CD4-positive, CD25-positive, alpha-beta regulatory T cell (primary cell): ENCODE data around the gene DDX27. TPM values are rescaled to one million over a fixed set of nuclear protein-coding genes. Genes with fewer than 3 reads are reported as not detected.

ENCODE experiments used
- ATAC-seq, 2 donors: fragments of 150-1000 bp; cut with Tn5 transposase; one replicate each; pipeline ENCODE4 v1.10.0; 2021; ENCODE audit warnings: low read depth in 2 of 2, moderate number of reproducible peaks in 2 of 2, moderate library complexity in 1 of 2
- DNase-seq, 3 donors: peaks; one replicate each; pipeline versions ENCODE4 v3.0.0 to v3.0.0-alpha.2; 2012 to 2022; ENCODE audit warnings: mixed read lengths in 1 of 3
- H3K27ac ChIP-seq: one replicate; pipeline ENCODE4 v1.7.0; 2013; ENCODE audit warnings: mild to moderate bottlenecking, low read length; ENCODE audit not compliant: insufficient read depth, poor library complexity, severe bottlenecking
- H3K27me3 ChIP-seq: one replicate; pipeline ENCODE4 v1.7.0; 2013; ENCODE audit warnings: low read length; ENCODE audit not compliant: control insufficient read depth, insufficient read depth
- H3K36me3 ChIP-seq: one replicate; pipeline ENCODE4 v1.7.0; 2013; ENCODE audit warnings: mild to moderate bottlenecking, low read length, moderate library complexity; ENCODE audit not compliant: control insufficient read depth, insufficient read depth
- H3K4me1 ChIP-seq: 2 replicates; pipeline ENCODE4 v1.7.0; 2013; ENCODE audit warnings: mild to moderate bottlenecking, low read length; ENCODE audit not compliant: insufficient read depth, control insufficient read depth, poor library complexity, severe bottlenecking
- H3K4me3 ChIP-seq: one replicate; pipeline ENCODE4 v1.7.0; 2013; ENCODE audit warnings: low read depth, mild to moderate bottlenecking, low read length, moderate library complexity
- H3K9me3 ChIP-seq, 2 experiments: 1 replicate in 1 of 2; 2 replicates in 1 of 2; pipeline ENCODE4 v1.7.0; 2013; ENCODE audit warnings: low read length in 2 of 2, mild to moderate bottlenecking in 1 of 2, moderate library complexity in 1 of 2; ENCODE audit not compliant: control insufficient read depth in 2 of 2
- H3K27ac Mint-ChIP-seq, 3 donors: one replicate each; pipeline ENCODE4 v1.8.0; 2020 to 2022; ENCODE audit warnings: mild to moderate bottlenecking in 3 of 3, mixed read lengths in 3 of 3, moderate library complexity in 2 of 3
- H3K27me3 Mint-ChIP-seq: one replicate; pipeline ENCODE4 v1.8.0; 2022; ENCODE audit warnings: mild to moderate bottlenecking, mixed read lengths
- H3K36me3 Mint-ChIP-seq: one replicate; pipeline ENCODE4 v1.8.0; 2020; ENCODE audit warnings: mixed read lengths
- H3K4me1 Mint-ChIP-seq, 4 donors: one replicate each; pipeline ENCODE4 v1.8.0; 2020 to 2022; ENCODE audit warnings: mixed read lengths in 4 of 4, mild to moderate bottlenecking in 1 of 4
- H3K4me3 Mint-ChIP-seq, 4 donors: one replicate each; pipeline ENCODE4 v1.8.0; 2020 to 2022; ENCODE audit warnings: mild to moderate bottlenecking in 4 of 4, mixed read lengths in 4 of 4, moderate library complexity in 3 of 4
- H3K9me3 Mint-ChIP-seq, 7 donors: one replicate each; pipeline ENCODE4 v1.8.0; 2020 to 2022; ENCODE audit warnings: mixed read lengths in 7 of 7, mild to moderate bottlenecking in 3 of 7, moderate library complexity in 2 of 7
- polyA plus RNA-seq, 4 donors: library from polyadenylated mRNA; unstranded; fragments of 300-500 nt; fragmentation: Illumina TruSeq; gene quantifications; one replicate each; pipeline ENCODE4 v1.2.3, GENCODE V29; 2021
- total RNA-seq: library from RNA; stranded (reverse); gene quantifications from one replicate; pipeline ENCODE4 v1.2.3, GENCODE V29; 2022

The DDX27 gene
- total and polyA plus RNA-seq, 5 donors from 2014 or later = 24.4 to 105 (median 35.2) TPM

DNA sequence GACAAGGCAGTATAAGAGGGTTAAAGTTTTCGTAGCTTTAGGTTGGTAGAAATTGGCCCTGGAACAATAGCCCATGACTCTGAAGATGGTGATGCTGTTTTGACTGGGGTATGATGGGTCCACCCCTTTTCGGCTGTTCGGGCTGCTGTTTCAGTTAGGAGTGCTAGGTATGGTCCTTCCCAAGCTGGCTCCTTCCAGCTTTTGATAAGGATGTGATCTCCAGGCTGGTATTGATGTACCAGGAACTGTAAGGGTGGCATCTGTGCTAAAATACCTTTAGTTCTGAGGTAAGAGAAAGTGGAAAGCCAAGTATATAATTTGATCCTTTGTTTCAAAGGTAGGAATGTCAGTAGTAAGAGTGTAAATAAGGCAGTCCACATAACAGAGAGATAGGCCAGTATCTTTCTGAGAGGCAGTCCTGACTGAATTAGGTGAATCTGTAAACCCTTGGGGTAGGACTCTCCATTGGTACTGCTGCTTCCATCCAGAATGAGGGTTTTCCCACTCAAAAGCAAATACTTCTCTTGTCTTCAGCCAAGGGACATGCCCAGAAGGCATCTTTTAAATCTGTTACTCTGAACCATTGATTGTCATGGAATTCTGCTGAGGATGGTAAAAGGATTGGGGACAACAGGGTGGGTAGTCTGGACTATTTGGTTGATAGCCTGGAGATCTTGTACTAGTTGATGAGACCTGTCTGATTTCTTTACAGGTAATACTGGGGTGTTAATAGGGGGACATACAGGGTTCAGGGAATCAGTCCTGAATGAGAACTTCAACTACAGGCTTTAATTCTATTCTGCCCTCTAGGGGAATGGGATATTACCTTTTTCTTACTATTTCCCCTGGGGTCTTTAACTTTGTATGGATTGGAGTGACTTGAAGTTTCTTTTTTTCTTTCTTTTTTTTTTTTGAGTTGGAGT, 64.7 kb downstream of the DDX27 start:
- Mint-ChIP-seq H3K4me1 (peaks cover 24 to 69% (median 47%) of the 10 kb centered on the region in 4 donors), H3K27me3 (peaks cover 2% of the 10 kb centered on the region), H3K9me3 (peaks cover 0 to 86% (median 41%) of the 10 kb centered on the region in 7 donors), H3K27ac (peak overlapping the region in 2 of 3 donors; percentile 40 to 82), H3K36me3 (peaks cover 93% of the 10 kb centered on the region), H3K4me3 (peak overlapping the region; percentile 5 to 72 (median 32))
- Histone ChIP-seq H3K4me1 (peaks cover 19% of the 10 kb centered on the region), H3K27ac (peak overlapping the region; percentile 34), H3K27me3 (no peaks in the 10 kb centered on the region), H3K36me3 (peaks cover 96% of the 10 kb centered on the region), H3K9me3 (peaks cover 79 to 92% of the 10 kb centered on the region in 2 experiments), H3K4me3 (peak overlapping the region; percentile 42)
- DNase-seq (no peak), ATAC-seq (no peak)

DNA sequence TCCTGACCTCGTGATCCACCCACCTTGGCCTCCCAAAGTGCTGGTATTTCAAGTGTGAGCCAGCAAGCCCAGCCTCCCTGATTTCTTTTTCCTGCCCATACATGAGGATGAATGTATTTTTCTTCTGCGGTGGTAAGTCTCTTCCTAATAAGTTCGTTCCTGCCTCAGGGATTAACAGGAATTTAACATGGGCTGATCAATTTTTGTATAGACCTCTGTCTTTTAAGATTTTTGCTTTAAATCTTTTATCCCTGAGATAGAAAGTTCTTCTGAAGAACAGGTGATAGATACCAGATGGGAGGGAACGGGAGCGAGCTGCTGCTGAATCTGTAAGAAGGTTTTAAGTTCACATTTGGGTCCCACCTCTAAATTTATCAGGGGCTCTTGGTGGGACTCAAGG, 65.6 kb downstream of the DDX27 start:
- no peak overlapping the region for H3K27ac ChIP-seq
- Mint-ChIP-seq H3K27ac (no peak overlapping the region), H3K27me3 (no peaks in the 10 kb centered on the region), H3K36me3 (peaks cover 98% of the 10 kb centered on the region), H3K9me3 (peaks cover 0 to 86% (median 41%) of the 10 kb centered on the region in 7 donors), H3K4me3 (peak overlapping the region in 1 of 4 donors; percentile 24), H3K4me1 (peaks cover 22 to 66% (median 42%) of the 10 kb centered on the region in 4 donors)
- no peaks in the 10 kb centered on the region for H3K27me3 ChIP-seq
- H3K4me3 ChIP-seq = no peak overlapping the region
- no peak for DNase-seq
- peaks cover 11% of the 10 kb centered on the region for H3K4me1 ChIP-seq
- ATAC-seq = no peak
- peaks cover 77 to 89% of the 10 kb centered on the region in 2 experiments for H3K9me3 ChIP-seq
- H3K36me3 ChIP-seq = peaks cover 98% of the 10 kb centered on the region

DNA sequence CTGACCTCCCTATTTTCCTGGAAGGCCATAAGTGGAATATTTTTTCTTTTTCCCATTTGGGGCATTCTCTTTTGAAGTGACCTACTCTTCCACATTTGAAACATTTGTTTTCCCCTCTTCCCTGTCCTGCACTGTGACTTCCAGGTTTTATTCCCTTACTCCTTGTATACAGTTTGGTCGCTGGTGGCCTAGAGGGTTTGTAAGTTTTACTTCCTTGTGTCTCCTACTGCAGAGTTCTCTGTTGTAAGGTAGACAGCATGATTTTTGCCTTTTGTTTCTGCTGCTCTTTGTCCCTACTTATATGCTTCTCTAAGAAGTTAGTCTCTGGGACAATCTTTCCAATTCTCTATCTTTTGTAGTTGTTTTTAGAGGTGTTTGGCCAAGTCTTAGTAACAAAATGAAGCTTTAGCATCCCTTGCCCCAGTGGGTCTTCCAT, 66.0 kb downstream of the DDX27 start:
- no peaks in the 10 kb centered on the region for H3K27me3 ChIP-seq
- H3K27ac Mint-ChIP-seq = peak overlapping the region in 1 of 3 donors; percentile 49
- H3K4me3 Mint-ChIP-seq = peak overlapping the region in 2 of 4 donors; percentile 24 to 28
- H3K9me3 Mint-ChIP-seq = peaks cover 0 to 87% (median 39%) of the 10 kb centered on the region in 7 donors
- H3K36me3 ChIP-seq = peaks cover 98% of the 10 kb centered on the region
- no peaks in the 10 kb centered on the region for H3K27me3 Mint-ChIP-seq
- peaks cover 17 to 63% (median 37%) of the 10 kb centered on the region in 4 donors for H3K4me1 Mint-ChIP-seq
- H3K9me3 ChIP-seq = peaks cover 73 to 85% of the 10 kb centered on the region in 2 experiments
- H3K27ac ChIP-seq = no peak overlapping the region
- DNase-seq = no peak
- ATAC-seq = no peak
- H3K4me3 ChIP-seq = peak overlapping the region; percentile 45
- peaks cover 98% of the 10 kb centered on the region for H3K36me3 Mint-ChIP-seq
- H3K4me1 ChIP-seq = peaks cover 6% of the 10 kb centered on the region

DNA sequence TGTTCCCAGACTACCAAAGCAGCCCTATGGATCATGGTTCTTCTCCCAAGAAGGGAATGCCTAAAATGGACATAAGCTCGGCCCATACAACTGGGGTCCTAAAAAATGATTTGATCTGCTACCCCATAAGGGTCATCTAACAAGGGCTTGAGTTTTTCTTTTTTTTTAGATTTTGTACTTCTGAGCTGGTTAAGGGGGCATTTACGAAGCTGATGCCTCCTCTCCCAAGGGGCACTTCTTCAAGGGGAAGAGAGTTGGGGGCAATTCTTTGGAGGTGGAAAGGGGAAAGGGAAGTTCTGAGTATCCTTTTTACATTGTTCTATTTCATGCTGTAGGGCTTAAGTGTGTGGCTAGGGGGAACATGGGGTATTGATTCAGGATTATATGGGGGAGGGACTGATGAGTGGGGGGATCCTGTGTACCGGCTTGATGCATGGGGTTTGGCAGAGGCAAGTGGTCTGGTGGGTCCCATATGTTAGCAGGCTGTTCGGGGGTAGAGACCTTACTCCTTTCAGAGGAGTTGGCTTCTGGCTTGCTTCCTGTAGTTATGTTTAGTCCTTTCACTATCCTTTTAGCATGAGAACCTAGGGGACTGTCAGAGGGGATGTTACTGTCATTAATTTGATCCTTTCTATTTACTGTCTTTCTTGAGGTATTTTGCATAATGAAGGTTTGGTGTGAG, 66.7 kb downstream of the DDX27 start:
- Mint-ChIP-seq H3K36me3 (peaks cover 98% of the 10 kb centered on the region), H3K9me3 (peaks cover 0 to 86% (median 40%) of the 10 kb centered on the region in 7 donors), H3K4me3 (peak overlapping the region in 2 of 4 donors; percentile 24 to 35), H3K4me1 (peaks cover 20 to 60% (median 37%) of the 10 kb centered on the region in 4 donors), H3K27ac (peak overlapping the region in 1 of 3 donors; percentile 49), H3K27me3 (no peaks in the 10 kb centered on the region)
- peaks cover 98% of the 10 kb centered on the region for H3K36me3 ChIP-seq
- H3K27ac ChIP-seq = no peak overlapping the region
- no peaks in the 10 kb centered on the region for H3K27me3 ChIP-seq
- DNase-seq (no peak), ATAC-seq (no peak)
- peak overlapping the region; percentile 45 for H3K4me3 ChIP-seq
- no peaks in the 10 kb centered on the region for H3K4me1 ChIP-seq
- peaks cover 66 to 78% of the 10 kb centered on the region in 2 experiments for H3K9me3 ChIP-seq

DNA sequence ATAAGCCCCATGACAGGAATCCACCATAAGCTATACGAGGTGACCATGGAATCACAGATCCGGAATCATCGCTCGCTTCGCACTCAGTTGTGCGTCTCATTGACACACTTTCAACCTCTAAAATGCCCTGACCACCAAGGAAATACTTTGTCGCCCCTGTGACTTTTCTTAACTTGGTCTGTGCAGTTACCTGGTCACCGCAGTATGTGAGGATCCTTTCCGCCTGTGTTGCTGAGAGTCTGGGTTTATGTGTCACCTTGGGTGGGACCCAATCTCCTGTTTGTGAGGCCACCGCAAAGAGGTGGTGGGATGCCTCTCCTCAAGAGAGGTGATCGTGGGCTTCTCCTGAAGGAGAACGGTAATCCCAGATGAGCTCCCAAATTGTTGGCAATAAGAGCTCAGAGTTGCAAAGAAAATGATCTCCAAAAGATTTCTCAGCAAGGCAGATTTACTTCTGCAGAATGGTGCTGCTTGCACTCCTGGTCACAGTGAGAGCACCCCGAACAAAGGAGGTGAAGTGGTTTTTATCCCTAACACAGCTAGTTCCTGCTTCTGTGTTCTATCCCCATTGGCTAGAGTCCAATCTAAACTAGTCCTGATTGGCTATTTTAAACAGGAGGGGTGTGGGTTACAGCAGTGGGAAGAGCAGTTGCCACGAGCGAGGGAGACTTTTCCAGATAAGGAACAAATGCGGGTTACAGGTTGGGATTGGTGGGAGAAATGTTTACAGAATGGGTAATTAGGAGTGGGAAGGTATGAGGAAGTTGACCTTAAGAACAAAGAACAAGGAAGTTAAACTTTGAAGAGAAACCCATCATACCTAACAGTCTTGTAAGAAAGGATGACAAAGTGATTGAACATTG, 67.7 kb downstream of the DDX27 start:
- Histone ChIP-seq H3K27ac (no peak overlapping the region), H3K27me3 (no peaks in the 10 kb centered on the region), H3K36me3 (peaks cover 96% of the 10 kb centered on the region), H3K4me3 (no peak overlapping the region), H3K9me3 (peaks cover 56 to 68% of the 10 kb centered on the region in 2 experiments), H3K4me1 (no peaks in the 10 kb centered on the region)
- peak overlapping the region in 1 of 3 donors; percentile 71 for H3K27ac Mint-ChIP-seq
- H3K36me3 Mint-ChIP-seq = peaks cover 96% of the 10 kb centered on the region
- no peak for DNase-seq
- H3K27me3 Mint-ChIP-seq = no peaks in the 10 kb centered on the region
- H3K4me1 Mint-ChIP-seq = peaks cover 15 to 53% (median 30%) of the 10 kb centered on the region in 4 donors
- peak overlapping the region in 3 of 4 donors; percentile 40 to 68 (median 50) for H3K4me3 Mint-ChIP-seq
- no peak for ATAC-seq
- peaks cover 0 to 79% (median 32%) of the 10 kb centered on the region in 7 donors for H3K9me3 Mint-ChIP-seq

DNA sequence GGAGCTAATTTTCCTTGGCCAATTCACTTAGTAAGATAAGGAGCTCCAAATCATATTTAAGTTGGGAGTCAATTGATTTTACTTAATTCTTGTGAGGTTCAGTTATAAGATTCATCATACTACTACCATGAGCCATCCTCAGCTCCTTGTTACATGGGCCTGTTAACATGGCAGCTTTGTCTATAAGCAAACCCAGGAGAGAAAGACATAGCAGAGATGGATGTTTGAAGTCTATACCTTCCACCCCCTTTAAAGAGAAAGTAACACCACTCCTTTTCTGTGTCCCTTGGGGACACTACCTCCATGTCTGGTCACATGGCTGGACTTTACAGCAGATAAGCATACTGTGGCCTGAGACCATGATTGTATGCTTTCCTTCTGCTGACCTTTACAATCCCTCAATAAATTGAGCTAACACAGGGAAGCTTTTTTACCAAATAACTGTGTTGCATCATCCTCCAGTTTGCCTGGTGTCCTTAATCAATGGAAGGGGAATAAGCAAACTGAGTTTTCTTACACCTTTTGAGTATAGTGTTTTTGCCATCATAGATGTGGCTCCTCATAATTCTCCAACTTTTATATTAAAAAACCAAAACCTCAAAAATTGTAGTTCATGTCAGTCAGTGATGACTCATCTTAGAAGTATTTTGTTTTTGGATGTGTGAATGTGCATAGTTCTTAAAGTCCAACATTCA, 68.5 kb downstream of the DDX27 start:
- Histone ChIP-seq H3K4me3 (no peak overlapping the region), H3K9me3 (peaks cover 51 to 61% of the 10 kb centered on the region in 2 experiments), H3K27ac (no peak overlapping the region), H3K4me1 (no peaks in the 10 kb centered on the region), H3K27me3 (no peaks in the 10 kb centered on the region), H3K36me3 (peaks cover 92% of the 10 kb centered on the region)
- ATAC-seq (no peak), DNase-seq (no peak)
- Mint-ChIP-seq H3K4me1 (peaks cover 15 to 45% (median 24%) of the 10 kb centered on the region in 4 donors), H3K9me3 (peaks cover 0 to 71% (median 30%) of the 10 kb centered on the region in 7 donors), H3K27me3 (no peaks in the 10 kb centered on the region), H3K27ac (peak overlapping the region in 2 of 3 donors; percentile 36 to 77), H3K4me3 (peak overlapping the region in 1 of 4 donors; percentile 68), H3K36me3 (peaks cover 96% of the 10 kb centered on the region)
